Kidney capillary endothelial cell (primary cell): Measurements from ENCODE around the gene TMPRSS9.

Experiments
- DNase-seq: peaks from one replicate; pipeline ENCODE4 v3.0.0-alpha.2; 2018; ENCODE audit warnings: low spot score

Gene TMPRSS9

GRCh38 chr19:2421581-2422306 is 61.7 kb downstream of the TMPRSS9 start:
- no peak for DNase-seq

GRCh38 chr19:2423071-2423914 is 63.2 kb downstream of the TMPRSS9 start:
- DNase-seq = no peak

- no peak for DNase-seq
These were observed 64.0 kb downstream of the TMPRSS9 start for GRCh38 chr19:2423915-2424685.

GRCh38 chr19:2424686-2425621 is 64.9 kb downstream of the TMPRSS9 start:
- peak; percentile 29 for DNase-seq

- DNase-seq = no peak
These were observed 65.8 kb downstream of the TMPRSS9 start for GRCh38 chr19:2425622-2426581.

- peak; percentile 31 for DNase-seq
These were observed 66.8 kb downstream of the TMPRSS9 start for GRCh38 chr19:2426611-2427428.

- peak; percentile 98 for DNase-seq
These were observed 67.6 kb downstream of the TMPRSS9 start, which contains the start of gene TIMM13 for GRCh38 chr19:2427429-2428320. TIMM13 (minus strand) TSS chr19:2427586; CDS start chr19:2427533, 53 bp downstream.

GRCh38 chr19:2428321-2428690 is 68.2 kb downstream of the TMPRSS9 start:
- DNase-seq = no peak

GRCh38 chr19:2428756-2429711 is 69.0 kb downstream of the TMPRSS9 start:
- no peak for DNase-seq

GRCh38 chr19:2429917-2430535 is 70.0 kb downstream of the TMPRSS9 start:
- no peak for DNase-seq

- DNase-seq = no peak
These were observed 71.4 kb downstream of the TMPRSS9 start for GRCh38 chr19:2431318-2432055.

GRCh38 chr19:2432131-2432848 is 72.2 kb downstream of the TMPRSS9 start:
- no peak for DNase-seq

GRCh38 chr19:2433854-2434253 is 73.8 kb downstream of the TMPRSS9 start:
- no peak for DNase-seq

GRCh38 chr19:2434267-2434666 is 74.2 kb downstream of the TMPRSS9 start:
- DNase-seq = no peak

- no peak for DNase-seq
These were observed 74.7 kb downstream of the TMPRSS9 start for GRCh38 chr19:2434721-2435265.
